ENCODE results near the gene CRY1.

- TF ChIP-seq ELK1 (IDR thresholded peaks at IDR 0.05; ENCODE audit: low read depth, low read length) (no peak), POLR2A (IDR thresholded peaks at IDR 0.05; ENCODE audit: low read length) (no peak), CTCF (IDR thresholded peaks at IDR 0.05) (no peak), ESRRA (IDR thresholded peaks at IDR 0.05; ENCODE audit: borderline replicate concordance, low read length) (no peak), EP300 (IDR thresholded peaks at IDR 0.05) (no peak)
Observed at GRCh38 chr12:106947461-106947860, 145.9 kb downstream of the CRY1 start.
